Measurements from ENCODE around the gene ABCA1. TPM values are rescaled to one million over a fixed set of nuclear protein-coding genes. Genes with fewer than 3 reads are reported as not detected.
"Not testable (repeated sequence)": the region's sequence is repeated elsewhere in the genome, so short reads cannot be mapped to it uniquely, and the experiment has no call there.

Gene ABCA1
- total RNA-seq, 2 donors from 2014 or later: 12.4 to 19.5 TPM

DNA sequence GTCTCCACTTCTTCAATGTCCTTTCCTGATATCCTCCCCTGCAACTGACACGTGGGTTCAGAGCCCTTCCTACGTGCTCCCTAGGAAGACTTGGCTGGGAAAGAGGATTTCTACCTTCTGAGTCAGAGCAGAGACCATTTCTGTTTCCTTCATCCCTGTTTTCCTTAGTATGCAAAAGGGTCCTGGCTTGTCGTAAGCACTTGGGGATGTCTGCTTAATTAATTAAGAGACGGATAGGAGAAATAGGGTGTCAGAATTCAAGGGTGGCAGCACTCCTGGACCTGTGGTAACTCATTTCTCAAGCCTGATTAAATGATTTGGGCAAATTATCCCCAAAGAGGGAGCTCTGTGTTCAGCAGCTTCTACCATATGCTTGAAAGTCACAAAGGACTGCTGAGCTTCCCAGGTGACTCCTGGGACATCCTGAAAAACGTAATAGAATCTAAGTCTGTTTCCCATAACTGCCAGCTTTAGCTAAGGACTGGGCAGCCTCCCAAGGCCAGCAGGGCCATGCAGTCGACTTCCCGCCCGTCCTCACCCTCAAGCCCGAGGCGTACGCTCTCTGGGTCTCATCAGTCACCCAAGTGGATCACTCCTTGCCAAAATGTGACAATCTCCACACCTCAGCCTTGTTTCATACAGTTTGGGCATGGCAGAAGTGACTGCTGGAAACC is 20.5 kb downstream of the ABCA1 start:
- DNase-seq: no peak

DNA sequence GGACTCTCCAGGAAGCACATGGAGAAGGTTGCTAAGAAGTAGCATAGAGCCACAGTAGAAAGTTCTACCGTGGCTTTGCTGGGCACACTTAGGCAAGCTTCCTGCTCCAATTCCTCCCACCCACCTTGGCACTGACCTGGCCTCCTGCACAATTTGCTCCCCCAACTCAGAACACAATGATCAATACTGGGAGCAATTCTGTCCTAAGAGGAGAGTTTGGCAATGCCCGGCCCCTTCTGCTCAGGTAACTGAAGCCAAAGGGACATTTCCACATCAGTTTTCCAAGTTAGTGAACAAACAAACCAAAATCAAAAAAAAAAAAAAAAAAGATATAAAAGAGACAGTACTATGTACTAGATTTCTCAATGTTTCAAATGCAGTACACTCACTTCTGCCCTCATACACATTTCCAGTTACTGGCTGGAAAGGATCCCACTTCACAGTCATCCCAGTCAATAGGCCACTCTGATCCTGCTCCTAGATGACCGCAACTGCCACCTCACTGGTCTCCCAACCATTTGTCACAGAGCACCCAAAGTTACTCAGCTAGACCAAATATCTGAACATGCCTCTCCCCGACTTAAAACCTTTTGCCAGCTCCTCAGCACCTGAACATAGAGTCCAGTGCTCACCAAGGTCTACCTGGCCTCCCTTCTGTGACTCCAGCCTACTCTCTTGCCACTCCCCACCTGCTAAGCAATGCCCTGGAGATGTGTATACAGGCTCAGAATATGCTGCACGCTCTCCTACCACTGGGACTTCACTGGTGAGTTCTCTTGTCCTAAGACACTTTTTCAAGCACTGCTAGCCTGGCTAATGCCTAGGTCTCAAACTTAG is 21.3 kb downstream of the ABCA1 start:
- Mint-ChIP-seq H3K36me3 (ENCODE audit: insufficient read depth in 2 of 2) (no peaks in the 10 kb centered on the region), H3K27ac (no peak overlapping the region), H3K4me1 (ENCODE audit: low read depth) (peaks cover 12% of the 10 kb centered on the region), H3K9me3 (no peaks in the 10 kb centered on the region), H3K27me3 (ENCODE audit: low read depth) (no peaks in the 10 kb centered on the region), H3K4me3 (no peak overlapping the region)
- ATAC-seq (replicated peaks in 1 of 2) (peak in 1 of 2 donors; percentile 26), DNase-seq (no peak)

More for the DNA sequence above, 20.5 kb downstream of the ABCA1 start:
- Mint-ChIP-seq H3K4me1 (ENCODE audit: low read depth) (peaks cover 12% of the 10 kb centered on the region), H3K36me3 (ENCODE audit: insufficient read depth in 2 of 2) (no peaks in the 10 kb centered on the region), H3K9me3 (no peaks in the 10 kb centered on the region), H3K27me3 (ENCODE audit: low read depth) (no peaks in the 10 kb centered on the region), H3K4me3 (no peak overlapping the region), H3K27ac (no peak overlapping the region)
- ATAC-seq (replicated peaks in 1 of 2): no peak

DNA sequence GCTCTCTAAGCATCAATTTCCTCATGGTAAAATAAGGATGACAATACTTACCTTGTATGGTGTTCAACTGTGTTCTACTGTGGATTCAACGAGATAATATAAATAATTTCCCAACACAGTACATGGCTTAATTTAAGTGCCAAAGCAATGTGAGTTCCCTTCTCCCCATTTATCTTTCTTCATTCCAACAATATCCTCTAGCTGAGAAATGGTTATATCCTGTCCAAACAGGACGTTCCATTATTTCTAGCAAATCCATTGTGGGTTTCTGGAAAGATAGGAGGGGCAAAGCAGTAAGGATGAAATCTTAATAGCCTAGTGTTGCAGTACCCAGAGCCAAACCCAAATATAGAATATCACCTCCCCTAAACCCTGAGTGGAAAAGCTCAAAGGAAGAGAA is 22.0 kb downstream of the ABCA1 start:
- Mint-ChIP-seq H3K9me3 (no peaks in the 10 kb centered on the region), H3K27me3 (ENCODE audit: low read depth) (no peaks in the 10 kb centered on the region)

DNA sequence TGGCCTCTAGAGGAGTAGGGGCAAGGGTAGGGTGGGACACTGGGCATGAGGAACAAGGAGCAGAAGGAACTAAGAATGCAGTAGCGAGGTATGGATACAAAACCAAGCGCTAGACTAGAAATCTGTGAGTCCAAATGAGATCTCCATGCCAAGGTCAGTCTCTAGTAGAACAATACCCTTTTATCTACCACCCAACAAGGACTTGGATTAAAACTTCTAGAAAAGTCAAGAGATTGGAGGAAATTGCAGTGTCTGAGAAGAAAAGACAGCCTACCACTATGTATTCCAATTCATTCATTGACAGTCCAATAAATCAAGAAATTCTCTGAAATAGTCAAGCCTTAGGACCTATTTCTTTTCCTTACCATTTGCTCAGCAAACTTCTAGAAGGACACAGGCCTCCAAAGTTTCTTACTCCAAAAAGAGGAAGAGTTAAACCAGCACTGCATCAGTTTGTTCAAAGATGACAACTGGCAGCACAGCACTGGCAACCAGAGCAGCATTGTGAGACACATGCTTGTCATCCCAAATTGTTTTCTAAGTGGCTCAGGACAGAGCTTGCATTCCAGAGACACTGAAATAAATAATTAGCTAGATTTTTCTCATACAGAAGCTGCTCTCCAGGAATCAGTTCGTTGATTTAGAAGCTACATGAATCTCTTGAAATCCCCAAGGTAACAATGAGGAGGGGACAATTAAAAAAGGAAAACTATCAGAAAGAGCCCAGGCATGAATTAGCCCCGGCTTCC is 22.6 kb downstream of the ABCA1 start:
- no peak for ATAC-seq (replicated peaks in 1 of 2)
- no peak overlapping the region for H3K27ac Mint-ChIP-seq
- no peak overlapping the region for H3K4me3 Mint-ChIP-seq
- peaks cover 13% of the 10 kb centered on the region for H3K4me1 Mint-ChIP-seq (ENCODE audit: low read depth)
- DNase-seq: no peak
- no peaks in the 10 kb centered on the region for H3K36me3 Mint-ChIP-seq (ENCODE audit: insufficient read depth in 2 of 2)
- no peaks in the 10 kb centered on the region for H3K27me3 Mint-ChIP-seq (ENCODE audit: low read depth)
- no peaks in the 10 kb centered on the region for H3K9me3 Mint-ChIP-seq

More for the DNA sequence above, 22.0 kb downstream of the ABCA1 start:
- H3K4me3 Mint-ChIP-seq: no peak overlapping the region
- no peaks in the 10 kb centered on the region for H3K36me3 Mint-ChIP-seq (ENCODE audit: insufficient read depth in 2 of 2)
- no peak overlapping the region for H3K27ac Mint-ChIP-seq
- peaks cover 12% of the 10 kb centered on the region for H3K4me1 Mint-ChIP-seq (ENCODE audit: low read depth)
- ATAC-seq (replicated peaks in 1 of 2): no peak
- DNase-seq: no peak

DNA sequence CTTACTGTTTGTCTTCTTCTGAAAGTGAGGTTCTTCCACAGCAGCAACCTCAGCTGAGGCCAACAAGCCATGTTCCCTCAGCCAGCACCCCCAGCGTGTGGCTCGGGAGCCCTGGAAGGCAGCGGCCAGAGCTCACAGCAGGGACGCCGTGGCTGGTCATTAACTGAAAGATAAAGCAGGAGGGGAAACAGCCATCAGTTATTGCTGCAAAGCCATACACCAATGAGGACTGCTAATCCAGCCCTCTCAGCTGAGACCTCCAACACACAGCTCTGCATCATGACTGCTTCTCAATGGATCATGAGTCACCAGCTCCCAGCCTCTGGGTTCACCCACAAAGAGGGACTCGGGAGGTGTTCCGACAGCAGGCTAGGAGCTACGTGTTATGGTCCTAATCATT is 24.3 kb downstream of the ABCA1 start:
- no peaks in the 10 kb centered on the region for H3K27me3 Mint-ChIP-seq (ENCODE audit: low read depth)
- no peak for DNase-seq
- no peaks in the 10 kb centered on the region for H3K9me3 Mint-ChIP-seq
- H3K4me1 Mint-ChIP-seq (ENCODE audit: low read depth): peaks cover 14% of the 10 kb centered on the region
- no peak for ATAC-seq (replicated peaks in 1 of 2)
- H3K27ac Mint-ChIP-seq: no peak overlapping the region
- H3K4me3 Mint-ChIP-seq: no peak overlapping the region
- H3K36me3 Mint-ChIP-seq (ENCODE audit: insufficient read depth in 2 of 2): no peaks in the 10 kb centered on the region

DNA sequence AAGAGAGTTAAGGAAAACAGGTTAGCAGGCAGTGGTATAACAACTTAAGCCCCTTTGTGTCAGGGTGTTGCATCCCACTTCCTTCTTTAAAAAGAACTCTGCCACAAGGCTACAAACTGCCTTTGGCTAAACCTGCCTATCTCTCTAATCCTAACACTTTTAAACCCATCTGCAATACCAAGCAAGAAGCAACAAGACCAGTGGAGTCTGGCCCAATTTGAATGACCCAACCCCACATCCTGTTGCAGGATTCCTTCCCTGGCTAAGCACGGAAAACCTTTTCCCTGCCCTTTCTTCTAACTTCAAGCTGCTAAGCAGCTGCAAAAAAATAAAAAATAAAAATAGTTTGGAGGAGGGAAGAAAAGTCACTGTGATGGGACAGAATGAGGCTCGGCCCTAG is 27.1 kb downstream of the ABCA1 start:
- Mint-ChIP-seq H3K27ac (no peak overlapping the region), H3K9me3 (no peaks in the 10 kb centered on the region), H3K27me3 (ENCODE audit: low read depth) (no peaks in the 10 kb centered on the region), H3K4me1 (ENCODE audit: low read depth) (peaks cover 13% of the 10 kb centered on the region), H3K36me3 (ENCODE audit: insufficient read depth in 2 of 2) (no peaks in the 10 kb centered on the region), H3K4me3 (no peak overlapping the region)
- DNase-seq (no peak), ATAC-seq (replicated peaks in 1 of 2) (no peak)

DNA sequence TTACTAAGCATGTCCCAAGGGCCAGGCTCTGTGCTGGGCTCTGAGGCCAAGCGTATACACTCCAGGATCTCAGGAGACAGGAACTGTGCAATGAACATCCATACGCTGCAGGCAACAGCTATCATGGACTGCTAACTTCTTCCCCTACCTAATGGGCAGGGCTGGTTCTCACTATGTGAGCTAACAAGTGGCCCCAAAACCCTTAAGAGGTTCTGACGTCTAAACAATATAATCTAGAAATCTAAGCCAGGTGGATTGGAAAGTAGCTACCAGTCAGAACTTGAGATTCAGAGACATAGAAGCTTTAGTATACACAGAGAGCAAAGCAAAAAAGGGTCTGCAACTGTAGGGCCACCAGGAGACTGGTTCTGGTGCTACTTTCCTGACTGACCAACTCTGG is 27.6 kb downstream of the ABCA1 start:
- DNase-seq (no peak), ATAC-seq (replicated peaks in 1 of 2) (no peak)
- Mint-ChIP-seq H3K4me3 (no peak overlapping the region), H3K27me3 (ENCODE audit: low read depth) (no peaks in the 10 kb centered on the region), H3K9me3 (no peaks in the 10 kb centered on the region), H3K4me1 (ENCODE audit: low read depth) (peaks cover 13% of the 10 kb centered on the region), H3K36me3 (ENCODE audit: insufficient read depth in 2 of 2) (no peaks in the 10 kb centered on the region), H3K27ac (no peak overlapping the region)

DNA sequence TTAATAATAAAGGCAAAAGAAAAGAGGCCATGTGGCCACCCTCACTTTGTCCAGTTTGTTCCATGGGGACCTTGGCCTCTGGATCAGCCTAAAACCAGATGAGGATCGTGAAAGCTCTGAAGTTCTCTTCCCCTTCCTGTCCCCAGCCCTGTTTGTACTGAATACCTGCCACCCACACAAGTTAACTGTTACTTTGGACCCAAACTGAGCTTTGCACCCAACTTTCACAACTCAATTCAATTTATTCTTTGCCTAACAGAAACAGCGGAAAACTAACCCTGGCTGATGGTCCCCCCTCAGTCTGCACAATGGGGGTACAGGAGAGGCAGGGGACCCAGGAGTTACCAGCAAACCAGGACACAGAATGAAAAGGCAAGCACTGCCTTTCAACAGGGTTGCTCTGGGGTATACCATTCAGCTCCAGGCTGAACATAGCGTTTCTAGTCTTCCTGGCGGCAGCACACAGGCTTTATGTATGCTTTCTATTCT is 28.2 kb downstream of the ABCA1 start:
- peaks cover 13% of the 10 kb centered on the region for H3K4me1 Mint-ChIP-seq (ENCODE audit: low read depth)
- H3K27ac Mint-ChIP-seq: no peak overlapping the region
- ATAC-seq (replicated peaks in 1 of 2) (no peak), DNase-seq (no peak)
- no peaks in the 10 kb centered on the region for H3K27me3 Mint-ChIP-seq (ENCODE audit: low read depth)
- H3K4me3 Mint-ChIP-seq: no peak overlapping the region
- no peaks in the 10 kb centered on the region for H3K36me3 Mint-ChIP-seq (ENCODE audit: insufficient read depth in 2 of 2)
- H3K9me3 Mint-ChIP-seq: no peaks in the 10 kb centered on the region

DNA sequence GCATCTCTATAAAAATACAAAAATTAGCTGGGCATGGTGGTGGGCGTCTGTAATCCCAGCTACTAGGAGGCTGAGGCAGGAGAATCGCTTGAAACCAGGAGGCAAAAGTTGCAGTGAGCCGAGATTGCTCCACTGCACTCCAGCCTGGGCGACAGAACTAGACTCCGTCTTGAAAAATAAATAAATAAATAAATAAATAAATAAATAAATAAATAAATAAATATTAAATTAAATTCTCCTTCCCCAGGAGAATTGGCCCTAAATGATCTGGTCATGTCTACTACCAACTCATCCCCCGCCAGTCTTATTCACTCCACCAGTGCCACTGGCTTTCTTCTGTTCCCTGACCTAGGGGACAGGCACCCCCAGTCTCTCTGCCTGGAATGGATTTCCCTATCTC is 29.6 kb downstream of the ABCA1 start:
- not testable (repeated sequence) for H3K4me3 Mint-ChIP-seq; H3K9me3 Mint-ChIP-seq; DNase-seq; ATAC-seq (replicated peaks in 1 of 2); H3K27ac Mint-ChIP-seq; H3K27me3 Mint-ChIP-seq (ENCODE audit: low read depth); H3K36me3 Mint-ChIP-seq (ENCODE audit: insufficient read depth in 2 of 2)
- H3K4me1 Mint-ChIP-seq (ENCODE audit: low read depth): peaks cover 13% of the 10 kb centered on the region

DNA sequence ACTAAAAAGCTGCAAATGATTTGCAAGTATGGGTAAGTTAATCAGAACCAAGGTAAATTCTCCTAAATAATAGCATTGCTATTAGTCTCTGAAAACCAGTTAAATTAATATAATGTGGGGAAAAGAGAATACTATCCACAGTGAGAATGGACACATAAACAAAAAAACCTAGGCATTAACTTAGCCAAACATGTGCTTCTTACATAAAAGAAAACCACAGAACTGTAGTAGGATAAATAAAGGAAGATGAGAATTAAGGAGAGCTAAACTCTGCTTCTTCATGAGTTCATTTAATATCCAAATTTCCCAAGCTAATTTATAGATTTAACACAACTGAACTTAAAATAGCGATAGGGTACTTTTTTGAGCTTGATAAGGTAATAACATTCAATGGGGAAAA is 31.8 kb downstream of the ABCA1 start:
- no peaks in the 10 kb centered on the region for H3K27me3 Mint-ChIP-seq (ENCODE audit: low read depth)
- H3K4me1 Mint-ChIP-seq (ENCODE audit: low read depth): peaks cover 13% of the 10 kb centered on the region
- ATAC-seq (replicated peaks in 1 of 2) (no peak), DNase-seq (no peak)
- H3K27ac Mint-ChIP-seq: no peak overlapping the region
- no peaks in the 10 kb centered on the region for H3K9me3 Mint-ChIP-seq
- no peak overlapping the region for H3K4me3 Mint-ChIP-seq
- no peaks in the 10 kb centered on the region for H3K36me3 Mint-ChIP-seq (ENCODE audit: insufficient read depth in 2 of 2)

DNA sequence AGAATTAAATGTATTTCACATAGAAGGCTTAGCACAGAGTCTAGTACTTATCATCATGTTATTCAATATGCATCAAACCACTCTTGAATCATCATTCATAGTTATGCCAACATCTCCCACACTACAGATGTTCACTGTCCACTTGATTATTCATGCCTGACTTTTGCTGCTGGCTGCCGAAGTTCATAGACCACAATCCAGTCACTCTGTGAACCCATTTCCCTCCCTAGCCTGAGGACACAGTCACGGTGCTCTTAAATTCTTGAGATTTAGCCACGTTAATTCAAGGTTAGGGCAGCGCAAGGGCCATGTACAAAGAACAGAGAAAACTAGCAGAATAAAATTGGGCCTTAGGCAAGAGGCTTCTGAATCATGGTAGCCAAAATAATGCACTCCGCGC is 32.4 kb downstream of the ABCA1 start:
- Mint-ChIP-seq H3K4me1 (ENCODE audit: low read depth) (peaks cover 11% of the 10 kb centered on the region), H3K27me3 (ENCODE audit: low read depth) (no peaks in the 10 kb centered on the region), H3K9me3 (no peaks in the 10 kb centered on the region), H3K27ac (no peak overlapping the region), H3K4me3 (no peak overlapping the region), H3K36me3 (ENCODE audit: insufficient read depth in 2 of 2) (no peaks in the 10 kb centered on the region)
- ATAC-seq (replicated peaks in 1 of 2) (no peak), DNase-seq (no peak)

DNA sequence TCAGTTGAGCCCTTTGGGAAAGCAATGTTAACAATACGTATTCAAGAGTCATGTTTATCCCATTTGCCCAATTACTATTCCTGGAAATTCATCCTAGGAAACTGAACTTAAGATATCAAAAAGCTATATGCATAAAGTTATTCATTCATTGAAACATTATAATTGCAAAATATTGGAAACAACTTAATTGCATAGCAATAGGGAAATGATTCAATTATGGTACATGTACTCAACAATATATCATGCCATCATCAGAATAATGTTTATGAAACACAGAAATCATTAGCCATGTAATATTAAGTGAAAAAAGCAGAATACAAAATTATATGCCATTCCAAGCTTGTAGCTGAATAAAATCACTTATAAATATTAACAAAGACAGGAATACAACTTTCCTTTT is 35.3 kb downstream of the ABCA1 start:
- ATAC-seq (replicated peaks in 1 of 2): no peak
- H3K27me3 Mint-ChIP-seq (ENCODE audit: low read depth): no peaks in the 10 kb centered on the region
- H3K9me3 Mint-ChIP-seq: no peaks in the 10 kb centered on the region
- peaks cover 0 to 2% of the 10 kb centered on the region in 2 donors for H3K36me3 Mint-ChIP-seq (ENCODE audit: insufficient read depth in 2 of 2)
- no peak for DNase-seq
- H3K4me1 Mint-ChIP-seq (ENCODE audit: low read depth): no peaks in the 10 kb centered on the region
- no peak overlapping the region for H3K4me3 Mint-ChIP-seq
- H3K27ac Mint-ChIP-seq: no peak overlapping the region

DNA sequence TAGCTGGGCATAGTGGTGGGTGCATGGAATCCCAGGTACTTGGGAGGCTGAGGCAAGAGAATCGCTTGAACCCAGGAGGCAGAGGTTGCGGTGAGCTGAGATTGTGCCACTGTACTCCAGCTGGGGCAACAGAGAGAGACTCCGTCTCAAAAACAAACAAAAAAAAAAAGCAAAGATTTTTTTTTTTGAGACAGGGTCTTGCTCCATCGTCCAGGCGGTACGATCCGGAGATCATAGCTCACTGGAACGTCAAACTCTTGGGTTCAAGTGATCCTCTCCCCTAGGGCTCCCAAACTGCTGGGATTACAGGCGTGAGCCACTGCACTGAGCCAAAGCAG is 37.6 kb downstream of the ABCA1 start:
- H3K36me3 Mint-ChIP-seq (ENCODE audit: insufficient read depth in 2 of 2): peaks cover 2% of the 10 kb centered on the region in 2 donors
- H3K9me3 Mint-ChIP-seq: no peaks in the 10 kb centered on the region
- H3K27ac Mint-ChIP-seq: no peak overlapping the region
- no peaks in the 10 kb centered on the region for H3K27me3 Mint-ChIP-seq (ENCODE audit: low read depth)
- ATAC-seq (replicated peaks in 1 of 2) (no peak), DNase-seq (no peak)
- H3K4me3 Mint-ChIP-seq: no peak overlapping the region
- H3K4me1 Mint-ChIP-seq (ENCODE audit: low read depth): no peaks in the 10 kb centered on the region

All from activated T-cell treated with anti-CD3 and anti-CD28 coated beads, Interleukin-2, amount 50 U/mL, for 72 hours (primary cell).